NCI-H1092 (cell line): ENCODE results near the gene DBF4B.
"Not testable (repeated sequence)": the region's sequence is repeated elsewhere in the genome, so short reads cannot be mapped to it uniquely, and the experiment has no call there.

Source experiments
- DNase-seq: peaks from one replicate; lab custom pipeline; 2025; lab: John Stamatoyannopoulos, UW

The DBF4B gene, protein sequence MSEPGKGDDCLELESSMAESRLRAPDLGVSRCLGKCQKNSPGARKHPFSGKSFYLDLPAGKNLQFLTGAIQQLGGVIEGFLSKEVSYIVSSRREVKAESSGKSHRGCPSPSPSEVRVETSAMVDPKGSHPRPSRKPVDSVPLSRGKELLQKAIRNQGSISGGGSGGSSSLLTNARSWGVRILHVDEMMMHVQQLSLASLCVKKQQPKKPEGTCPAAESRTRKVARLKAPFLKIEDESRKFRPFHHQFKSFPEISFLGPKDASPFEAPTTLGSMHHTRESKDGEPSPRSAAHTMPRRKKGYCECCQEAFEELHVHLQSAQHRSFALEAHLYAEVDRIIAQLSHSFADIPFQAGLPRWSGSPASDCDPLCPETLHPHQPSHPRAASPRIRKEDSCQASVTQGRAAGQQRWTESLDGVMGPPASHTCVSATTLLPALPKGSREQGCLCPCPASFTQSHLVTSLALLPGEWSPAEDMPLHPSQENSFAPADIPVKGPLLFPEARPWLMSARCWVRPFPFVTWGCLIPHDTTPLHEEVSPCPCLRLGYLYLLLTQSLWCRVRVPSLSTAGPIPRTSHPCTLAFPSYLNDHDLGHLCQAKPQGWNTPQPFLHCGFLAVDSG

GRCh38 chr17:44708401-44709263, at the start of gene DBF4B:
Gene DBF4B, plus strand, starts transcription at chr17:44708665. Its CDS starts 156 bp downstream, at chr17:44708821.
- peak; percentile 84 for DNase-seq

GRCh38 chr17:44661835-44662234, 46.6 kb upstream of the DBF4B start:
- no peak for DNase-seq

GRCh38 chr17:44663095-44663494, 45.4 kb upstream of the DBF4B start:
- DNase-seq, result no peak

GRCh38 chr17:44664867-44665266, 43.6 kb upstream of the DBF4B start:
- no peak for DNase-seq

DNA sequence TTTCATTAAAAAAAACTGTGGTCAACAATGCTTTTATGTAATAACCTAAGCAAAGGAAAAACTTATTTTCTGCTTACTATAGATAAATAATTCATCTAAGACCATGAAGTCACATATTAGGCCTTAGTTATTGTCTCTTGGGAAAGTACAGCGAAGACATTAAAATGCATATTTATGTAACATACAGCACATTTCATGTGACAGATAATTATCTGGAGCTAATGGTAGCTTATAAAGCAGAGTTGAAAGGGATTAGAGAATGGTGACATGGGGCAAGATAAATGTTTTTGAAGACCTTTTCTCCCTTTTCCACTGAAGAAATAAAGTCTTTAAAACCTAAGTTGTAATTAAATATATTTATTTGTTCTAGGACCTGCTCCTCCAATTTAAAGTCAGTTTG, 42.5 kb upstream of the DBF4B start:
- no peak for DNase-seq

- DNase-seq, result no peak
Measured at GRCh38 chr17:44672479-44673093, 35.9 kb upstream of the DBF4B start.

- DNase-seq, result no peak
Measured at GRCh38 chr17:44673893-44674292, 34.6 kb upstream of the DBF4B start.

DNA sequence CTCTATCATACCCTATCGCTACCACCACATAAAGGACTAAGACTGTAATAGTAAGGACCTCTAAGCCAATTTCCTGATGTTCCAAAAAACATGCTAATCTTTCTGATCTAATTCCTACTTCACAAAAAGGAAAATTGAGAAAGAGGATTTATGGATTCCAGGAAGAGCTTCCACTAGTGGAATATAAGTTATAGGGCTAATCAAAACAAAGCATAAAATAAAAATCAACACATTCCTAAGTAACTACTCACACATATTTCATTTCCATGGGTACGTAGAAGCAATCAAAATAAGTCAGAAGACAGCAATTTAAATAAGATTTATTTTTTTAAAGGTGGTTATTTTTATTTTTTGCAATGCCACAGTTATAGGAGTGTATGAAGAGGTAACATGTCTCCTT, 31.3 kb upstream of the DBF4B start:
- no peak for DNase-seq

GRCh38 chr17:44683303-44683702, 25.2 kb upstream of the DBF4B start:
- not testable (repeated sequence) for DNase-seq

DNA sequence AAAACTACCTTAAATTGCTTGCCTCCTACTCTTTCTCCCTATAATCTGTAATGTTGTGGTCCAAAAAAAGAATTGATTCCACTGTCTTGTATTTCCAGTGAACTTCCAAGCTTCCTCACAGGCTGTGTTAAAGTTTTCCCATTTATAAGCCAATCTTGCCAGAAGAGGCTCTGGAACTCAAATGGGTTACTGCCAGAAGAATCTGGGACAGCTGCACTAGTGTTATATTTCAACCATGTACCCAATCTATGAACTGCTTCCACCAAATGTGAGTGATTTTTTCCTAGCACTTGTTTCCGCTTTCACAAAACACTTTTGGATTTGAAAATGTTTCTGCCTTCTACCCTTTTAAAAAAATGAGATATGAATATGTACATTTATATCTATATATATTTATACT, 20.7 kb upstream of the DBF4B start:
- DNase-seq, result no peak

DNA sequence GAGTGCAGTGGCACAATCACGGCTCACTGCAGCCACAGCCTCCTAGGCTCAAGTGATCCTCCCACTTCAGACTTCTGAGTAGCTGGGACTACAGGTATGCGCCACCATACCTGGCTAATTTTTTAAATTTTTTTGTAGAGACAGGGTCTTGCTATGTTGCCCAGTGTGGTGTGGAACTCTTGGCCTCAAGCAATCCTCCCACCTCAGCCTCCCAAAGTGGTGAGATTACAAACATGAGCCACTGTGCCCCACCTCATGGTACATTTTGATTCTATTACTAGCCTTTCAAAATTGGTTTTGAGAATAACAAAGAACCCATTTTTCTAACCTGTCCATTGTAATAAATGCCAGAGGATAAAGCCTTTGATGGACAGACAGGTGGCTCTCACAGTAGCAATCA, 20.3 kb upstream of the DBF4B start:
- DNase-seq, result no peak

GRCh38 chr17:44688675-44689476, 19.6 kb upstream of the DBF4B start:
- no peak for DNase-seq

- peak; percentile 69 for DNase-seq
Measured at GRCh38 chr17:44689477-44690217, 18.8 kb upstream of the DBF4B start, which contains the start of gene CCDC43. Gene CCDC43, minus strand, starts transcription at chr17:44689776. Its CDS starts 23 bp downstream, at chr17:44689753.

GRCh38 chr17:44690746-44691306, 17.6 kb upstream of the DBF4B start:
- DNase-seq, result not testable (repeated sequence)

DNA sequence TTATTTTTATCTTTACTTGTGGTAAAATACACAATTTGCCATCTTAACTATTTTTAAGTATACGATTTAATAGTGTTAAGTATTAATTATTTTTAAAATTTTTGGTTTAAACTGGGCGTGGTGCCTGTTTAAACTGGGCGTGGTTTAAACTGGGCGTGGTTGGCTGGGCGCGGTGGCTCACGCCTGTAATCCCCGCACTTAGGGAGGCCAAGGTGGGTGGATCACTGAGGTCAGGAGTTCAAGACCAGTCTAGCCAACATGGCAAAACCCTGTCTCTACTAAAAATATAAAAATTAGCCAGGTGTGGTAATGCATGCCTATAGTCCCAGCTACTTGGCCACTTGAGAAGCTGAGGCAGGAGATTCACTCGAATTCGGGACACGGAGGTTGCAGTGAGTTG, 14.9 kb upstream of the DBF4B start:
- no peak for DNase-seq

DNA sequence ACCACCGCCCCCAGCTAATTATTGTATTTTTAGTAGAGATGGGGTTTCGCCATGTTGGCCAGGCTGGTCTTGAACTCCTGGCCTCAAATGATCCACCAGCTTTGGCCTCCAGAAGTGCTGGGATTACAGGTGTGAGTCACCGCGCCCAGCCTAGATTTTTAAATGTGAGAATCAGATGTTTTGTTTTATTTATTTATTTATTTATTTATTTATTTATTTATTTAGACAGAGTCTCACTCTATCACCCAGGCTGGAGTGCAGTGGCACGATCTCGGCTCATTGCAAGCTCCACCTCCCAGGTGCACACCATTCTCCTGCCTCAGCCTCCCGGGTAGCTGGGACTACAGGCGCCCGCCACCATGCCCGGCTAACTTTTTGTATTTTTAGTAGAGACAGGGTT, 8.2 kb upstream of the DBF4B start:
- DNase-seq, result not testable (repeated sequence)

- no peak for DNase-seq
Measured at GRCh38 chr17:44707755-44708400, 587 bp upstream of the DBF4B start.

- DNase-seq, result no peak
Measured at GRCh38 chr17:44719444-44719843, 11.0 kb downstream of the DBF4B start.

GRCh38 chr17:44722254-44722653, 13.8 kb downstream of the DBF4B start:
- DNase-seq, result no peak

- not testable (repeated sequence) for DNase-seq
Measured at GRCh38 chr17:44726121-44726520, 17.7 kb downstream of the DBF4B start.
